ENCODE data around the gene DMBX1.

DNA sequence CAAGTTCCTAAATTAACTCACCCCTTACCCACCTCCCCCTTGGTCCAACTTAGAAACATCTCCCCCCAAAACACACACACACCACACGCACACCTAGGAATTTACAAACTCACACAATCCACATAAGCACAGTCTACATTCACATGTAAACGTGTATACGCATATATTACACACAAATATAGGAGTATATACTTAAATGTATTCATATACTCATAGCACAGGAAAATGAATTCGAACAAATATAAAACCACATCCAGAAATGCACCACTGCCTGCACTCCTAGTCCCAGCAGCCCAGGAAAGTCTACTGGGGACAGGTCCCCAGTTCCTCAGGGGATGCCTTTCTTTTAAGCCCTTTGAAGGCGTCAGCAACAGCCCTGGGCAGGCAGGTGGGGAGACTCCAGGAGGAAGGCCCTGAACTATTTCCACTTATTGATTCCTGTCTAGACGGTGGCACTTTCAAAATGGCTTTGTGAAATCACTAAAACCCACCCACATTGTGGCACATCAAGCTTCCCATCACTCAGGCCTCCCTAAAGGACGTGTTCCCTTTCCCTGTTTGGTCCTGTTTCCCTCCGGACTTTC lies 3.1 kb upstream of the DMBX1 start:
- no peak for TF ChIP-seq POLR2A (IDR thresholded peaks at IDR 0.05; ENCODE audit: low read length)
- TF ChIP-seq GATA1 (IDR thresholded peaks at IDR 0.05; ENCODE audit: low read depth, low read length), result no peak
